Mesenteric fat pad (tissue), 1 donor: ENCODE measurements around the gene OR1L1. TPM values are rescaled to one million over a fixed set of nuclear protein-coding genes. Genes with fewer than 3 reads are reported as not detected.

Experiments
- DNase-seq: peaks from one replicate; pipeline ENCODE4 v3.0.0-alpha.2; 2020; ENCODE audit warnings: low spot score
- long read RNA-seq: library from polyadenylated mRNA; unstranded; transcript quantifications from one replicate; pipeline ENCODE4 v2.0.0, GENCODE V29; 2020
- total RNA-seq: library from RNA; stranded (reverse); fragmentation: NEBNext Ultra II Directional; extraction: Animal tissue kit (Norgen Biotek cat#: 25700); gene quantifications from one replicate; pipeline ENCODE4 v1.2.1, GENCODE V29; 2021
- donor health status: DM: yes; HTN: yes; CAD: no.

Gene OR1L1
- total RNA-seq = not detected
- long read RNA-seq = 0 reads

GRCh38 chr9:122661416-122661815 is at the start of gene OR1L1:
OR1L1 (plus strand) TSS chr9:122661716; CDS start chr9:122661716, 0 bp downstream.
- no peak for DNase-seq

GRCh38 chr9:122614362-122614761 is 47.2 kb upstream of the OR1L1 start, which contains the start of gene OR1Q1:
OR1Q1 (plus strand) TSS chr9:122614738; CDS start chr9:122614738, 0 bp downstream.
- DNase-seq = no peak

GRCh38 chr9:122619996-122620395 is 41.5 kb upstream of the OR1L1 start:
- no peak for DNase-seq

- no peak for DNase-seq
These were observed 19.3 kb upstream of the OR1L1 start for GRCh38 chr9:122642226-122642625.

- no peak for DNase-seq
These were observed 5.1 kb upstream of the OR1L1 start for GRCh38 chr9:122656378-122656777.

GRCh38 chr9:122657527-122657926 is 4.0 kb upstream of the OR1L1 start, which contains the start of gene OR1B1:
OR1B1 (minus strand) TSS chr9:122657627.
- DNase-seq = no peak

GRCh38 chr9:122672481-122672880 is 11.0 kb downstream of the OR1L1 start:
- DNase-seq = no peak

- DNase-seq = no peak
These were observed 23.3 kb downstream of the OR1L1 start for GRCh38 chr9:122684851-122685250.

- no peak for DNase-seq
These were observed 34.2 kb downstream of the OR1L1 start for GRCh38 chr9:122695696-122696095.

Other genes with a start within 250 kb of the OR1L1 start
- gene OR1J1, start 183.8 kb upstream of the OR1L1 start, total RNA-seq = not detected
- gene OR1J2, start 150.9 kb upstream of the OR1L1 start, total RNA-seq = not detected
- not detected for gene OR1J4, start 142.6 kb upstream of the OR1L1 start, total RNA-seq
- not detected for gene OR1N1, start 134.4 kb upstream of the OR1L1 start, total RNA-seq
- not detected for gene OR1N2, start 108.6 kb upstream of the OR1L1 start, total RNA-seq
- gene OR1L8, start 78.3 kb upstream of the OR1L1 start, total RNA-seq = not detected
- gene OR1Q1, start 47.0 kb upstream of the OR1L1 start, total RNA-seq = not detected
- gene OR1B1, start 4.1 kb upstream of the OR1L1 start, total RNA-seq = not detected
- not detected for gene OR1L3, start 13.4 kb downstream of the OR1L1 start, total RNA-seq
- not detected for gene OR1L4, start 62.3 kb downstream of the OR1L1 start, total RNA-seq
- not detected for gene OR1L6, start 80.6 kb downstream of the OR1L1 start, total RNA-seq
- gene OR5C1, start 127.2 kb downstream of the OR1L1 start, total RNA-seq = not detected
- gene OR1K1, start 138.4 kb downstream of the OR1L1 start, total RNA-seq = not detected
- 15.5 TPM for gene PDCL, start 166.9 kb downstream of the OR1L1 start, total RNA-seq
- 40.0 TPM for gene RC3H2, start 243.6 kb downstream of the OR1L1 start, total RNA-seq